A673 (cell line): ENCODE measurements around the gene MED12L.

ENCODE experiments used
- CTCF ChIP-seq: fragments of 300-800, 200-600 bp; sonication (generic); conservative IDR thresholded peaks from 2 replicates; pipeline ENCODE4 v1.5.1; 2017; ENCODE audit warnings: low read depth, mild to moderate bottlenecking, antibody characterized with exemption, low read length, moderate library complexity, mixed read lengths
- EZH2 ChIP-seq: fragments of 200-600 bp; sonication (generic); IDR thresholded peaks from 2 replicates; pipeline ENCODE4 v1.6.1; 2017; ENCODE audit warnings: borderline replicate concordance, low read depth, mild to moderate bottlenecking, mixed read lengths, antibody characterized with exemption, low read length; ENCODE audit not compliant: poor library complexity, severe bottlenecking

GRCh38 chr3:151328298-151328995 lies 243.0 kb downstream of the MED12L start:
- TF ChIP-seq EZH2 (no peak), CTCF (no peak)
